GM19372 (cell line): Measurements from ENCODE around the gene FAM3C.

Source experiments
- ATAC-seq: cut with Tn5 transposase; IDR thresholded peaks from one replicate; pipeline ENCODE4 v1.9.1; 2021; ENCODE audit warnings: mild to moderate bottlenecking, low read depth, moderate library complexity; ENCODE audit not compliant: unreplicated experiment

Gene FAM3C

GRCh38 chr7:121303422-121304101 lies 92.5 kb downstream of the FAM3C start:
- ATAC-seq: no peak

GRCh38 chr7:121302214-121302745 lies 93.8 kb downstream of the FAM3C start:
- ATAC-seq: peak; percentile 92

GRCh38 chr7:121301446-121302213 lies 94.5 kb downstream of the FAM3C start:
- no peak for ATAC-seq

- no peak for ATAC-seq
Observed at GRCh38 chr7:121300685-121301420, 95.3 kb downstream of the FAM3C start.
